HG03558 (cell line): ENCODE results near the gene CDKN2D.
"Not testable (repeated sequence)": the region's sequence is repeated elsewhere in the genome, so short reads cannot be mapped to it uniquely, and the experiment has no call there.

ENCODE experiments used
- ATAC-seq: cut with Tn5 transposase; IDR thresholded peaks from one replicate; pipeline ENCODE4 v1.9.1; 2021; ENCODE audit warnings: moderate number of reproducible peaks; ENCODE audit not compliant: unreplicated experiment; ENCODE audit errors: extremely low read depth

CDKN2D gene

DNA sequence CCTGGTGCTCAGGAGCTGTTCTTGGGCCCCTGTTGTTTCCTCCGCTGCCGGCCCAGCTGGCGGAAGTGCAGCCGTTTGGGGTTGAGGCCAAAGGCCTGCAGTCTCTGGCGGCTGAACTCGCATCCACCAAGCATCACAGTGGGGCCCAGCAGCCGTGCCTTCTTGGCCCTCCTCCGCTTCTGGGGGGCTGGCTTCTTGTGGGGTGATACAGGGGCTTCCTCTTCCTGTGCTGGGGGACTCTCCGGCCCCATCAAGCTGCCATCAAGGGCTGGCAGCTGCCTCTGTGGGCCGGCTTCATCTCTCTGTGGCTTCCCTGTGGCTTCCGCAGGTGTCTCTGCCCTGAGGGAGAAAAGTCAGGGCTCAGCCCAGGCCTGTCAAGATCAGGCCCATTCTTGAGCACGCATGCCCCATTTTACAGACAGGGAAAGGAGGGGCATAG lies 14.8 kb downstream of the CDKN2D start:
- ATAC-seq, result no peak

DNA sequence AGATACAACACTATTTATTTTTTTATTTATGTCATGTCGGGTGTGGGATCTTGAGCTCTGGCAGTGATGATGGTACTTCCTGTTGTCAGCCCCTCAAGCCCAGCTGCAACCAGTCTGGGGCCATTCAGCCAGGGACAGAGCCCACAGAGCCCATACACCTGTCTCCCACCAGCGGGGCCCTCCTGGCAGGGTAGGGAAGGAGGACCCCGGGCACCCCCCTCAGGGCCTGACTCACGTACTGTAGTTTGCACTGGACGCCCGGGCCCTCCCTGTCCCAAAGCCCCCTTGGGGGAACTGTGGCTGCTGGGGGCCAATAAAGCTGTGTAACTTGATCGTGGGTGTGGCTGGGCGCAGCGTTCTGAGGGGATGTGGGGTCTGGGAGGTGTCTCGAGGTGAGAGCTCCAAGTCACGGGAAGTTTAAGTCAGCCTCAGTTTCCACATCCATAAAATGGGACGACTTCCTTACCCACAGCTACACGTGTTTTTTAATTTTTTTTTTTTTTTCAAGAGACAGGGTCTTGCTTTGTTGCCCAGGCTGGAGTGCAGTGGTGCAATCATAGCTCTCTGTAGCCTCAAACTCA lies 15.6 kb downstream of the CDKN2D start:
- ATAC-seq, result no peak

DNA sequence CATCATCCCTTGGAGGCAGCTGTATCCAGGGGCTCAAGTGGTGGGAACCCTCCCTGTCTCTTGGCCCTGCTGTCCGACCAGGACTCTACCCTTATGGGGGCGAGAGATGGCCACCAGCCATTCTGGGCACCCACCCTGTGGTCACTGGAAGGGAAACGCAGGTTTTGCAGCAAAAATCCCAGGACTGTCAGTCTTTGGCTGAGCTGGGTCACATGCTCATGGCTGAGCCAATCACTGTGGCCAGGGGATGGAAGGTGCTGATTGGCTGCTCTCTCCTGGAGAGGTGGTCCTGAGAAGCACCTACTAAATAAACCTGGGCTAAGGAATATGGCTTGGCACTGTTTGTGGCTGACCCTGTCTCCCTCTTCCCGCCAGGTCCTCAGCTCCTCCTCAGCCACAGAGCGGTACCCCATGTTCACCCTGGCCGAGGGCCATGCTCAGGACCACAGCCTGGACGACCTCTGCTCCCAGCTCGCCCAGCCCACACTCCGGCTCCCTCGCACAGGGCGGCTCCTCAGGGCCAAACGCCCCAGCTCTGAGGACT lies 16.2 kb downstream of the CDKN2D start:
- ATAC-seq, result no peak

DNA sequence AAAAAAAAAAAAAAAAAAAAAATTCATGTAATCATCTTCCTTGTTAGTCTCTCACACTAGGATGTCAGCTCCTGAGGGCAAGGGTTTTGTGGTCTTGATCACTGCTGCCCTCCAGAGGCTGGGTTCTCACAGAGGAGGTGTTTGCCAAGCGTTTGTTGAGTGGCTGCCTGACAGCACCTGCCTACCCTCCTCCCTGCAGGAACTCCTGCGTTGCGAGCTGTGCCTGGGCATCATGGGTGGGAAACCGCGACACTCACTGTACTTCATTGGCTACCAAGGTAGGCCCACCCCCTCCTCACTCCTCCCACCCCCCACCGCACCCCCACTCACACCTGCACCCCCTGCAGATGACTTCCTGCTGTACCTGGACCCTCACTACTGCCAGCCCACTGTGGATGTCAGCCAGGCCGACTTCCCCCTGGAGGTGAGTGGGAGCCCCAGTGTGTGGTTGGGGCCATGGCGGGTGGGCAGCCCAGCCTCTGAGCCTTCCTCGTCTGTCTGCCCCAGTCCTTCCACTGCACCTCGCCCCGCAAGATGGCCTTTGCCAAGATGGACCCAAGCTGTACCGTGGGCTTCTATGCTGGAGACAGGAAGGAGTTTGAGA lies 17.0 kb downstream of the CDKN2D start:
- ATAC-seq, result no peak

DNA sequence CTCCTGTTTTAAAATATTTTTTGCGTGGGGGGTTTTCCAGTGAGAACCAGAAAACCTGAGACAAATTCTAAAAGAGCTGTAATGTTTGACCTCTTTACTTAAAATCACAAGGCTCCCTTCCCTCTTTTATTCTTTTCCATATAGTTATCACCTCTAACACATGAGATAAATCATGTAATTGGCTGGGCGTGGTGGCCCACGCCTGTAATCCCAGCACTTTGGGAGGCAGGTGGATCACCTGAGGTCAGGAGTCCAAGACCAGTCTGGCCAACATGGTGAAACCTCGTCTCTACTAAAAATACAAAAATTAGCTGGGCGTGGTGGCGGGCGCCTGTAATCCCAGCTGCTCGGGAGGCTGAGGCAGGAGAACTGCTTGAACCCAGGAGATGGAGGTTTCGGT lies 17.8 kb downstream of the CDKN2D start:
- not testable (repeated sequence) for ATAC-seq

DNA sequence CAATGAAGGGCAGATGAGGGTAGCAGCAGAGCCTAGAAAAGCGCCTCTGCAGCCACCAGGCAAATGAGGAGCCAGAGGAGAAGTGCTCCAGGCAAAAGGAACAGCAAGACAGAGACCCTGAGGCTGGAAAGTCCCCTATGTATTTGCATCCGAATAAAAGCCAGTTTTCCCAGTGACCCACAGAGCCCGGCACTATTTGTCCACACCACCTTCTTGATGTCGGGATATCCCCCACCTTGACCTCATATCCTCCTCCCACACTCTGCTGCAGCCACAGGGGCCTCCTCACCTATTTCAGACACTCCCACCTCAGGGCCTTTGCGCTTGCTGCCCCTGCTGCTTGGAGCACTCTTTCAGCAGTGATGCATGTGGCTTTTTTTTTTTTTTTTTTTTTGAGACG lies 18.4 kb downstream of the CDKN2D start:
- no peak for ATAC-seq

DNA sequence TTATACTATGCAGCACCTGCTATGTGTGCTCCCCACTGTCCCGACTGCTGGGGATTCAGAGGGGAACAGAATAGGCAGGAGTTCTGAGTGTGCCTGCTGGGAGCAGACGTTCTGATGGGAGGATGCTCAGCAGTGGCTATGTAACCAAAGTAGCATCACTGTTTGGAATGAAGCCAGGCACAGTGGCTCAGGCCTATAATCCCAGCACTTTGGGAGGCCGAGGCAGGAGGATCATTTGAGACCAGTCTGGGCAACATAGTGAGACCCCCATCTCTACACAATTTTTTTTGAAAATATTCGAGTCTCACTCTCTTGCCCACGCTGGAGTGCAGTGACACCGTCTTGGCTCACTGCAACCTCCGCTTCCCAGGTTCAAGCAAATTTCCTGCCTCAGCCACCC lies 19.0 kb downstream of the CDKN2D start:
- no peak for ATAC-seq

DNA sequence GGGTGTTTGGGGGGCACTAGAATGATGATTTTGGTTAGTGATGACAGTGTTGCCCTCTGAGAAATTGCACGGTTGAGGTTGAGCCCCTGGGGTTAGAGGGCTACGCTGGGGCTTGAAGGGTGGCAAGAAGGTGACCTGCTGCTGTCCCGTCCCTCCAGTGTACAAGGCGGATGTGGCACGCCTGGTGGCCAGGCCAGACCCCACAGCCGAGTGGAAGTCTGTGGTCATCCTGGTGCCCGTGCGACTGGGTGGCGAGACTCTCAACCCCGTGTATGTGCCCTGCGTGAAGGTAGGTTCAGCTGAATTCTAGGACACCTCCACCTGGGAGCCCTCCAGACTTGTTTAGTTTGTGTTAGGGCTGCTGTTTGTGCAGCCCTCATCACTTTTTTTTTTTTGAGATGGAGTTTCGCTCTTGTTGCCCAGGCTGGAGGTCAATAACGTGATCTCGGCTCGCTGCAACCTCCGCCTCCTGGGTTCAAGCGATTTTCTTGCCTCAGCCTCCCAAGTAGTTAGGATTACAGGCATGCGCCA lies 20.0 kb downstream of the CDKN2D start:
- ATAC-seq, result no peak

DNA sequence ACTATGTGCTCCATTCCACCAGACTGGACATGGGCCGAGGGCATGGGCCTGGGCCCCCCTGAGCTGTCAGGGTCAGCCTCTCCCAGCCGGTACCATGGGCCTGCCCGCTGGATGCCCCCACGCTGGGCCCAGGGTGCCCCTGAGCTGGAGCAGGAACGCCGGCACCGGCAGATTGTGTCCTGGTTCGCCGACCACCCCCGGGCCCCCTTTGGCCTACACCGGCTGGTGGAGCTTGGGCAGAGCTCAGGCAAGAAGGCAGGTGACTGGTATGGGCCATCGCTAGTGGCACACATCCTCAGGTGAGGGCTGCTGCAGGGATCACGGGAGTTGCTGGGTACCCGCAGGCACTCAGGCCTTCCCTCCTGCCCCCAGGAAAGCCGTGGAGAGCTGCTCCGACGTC lies 22.0 kb downstream of the CDKN2D start:
- no peak for ATAC-seq

DNA sequence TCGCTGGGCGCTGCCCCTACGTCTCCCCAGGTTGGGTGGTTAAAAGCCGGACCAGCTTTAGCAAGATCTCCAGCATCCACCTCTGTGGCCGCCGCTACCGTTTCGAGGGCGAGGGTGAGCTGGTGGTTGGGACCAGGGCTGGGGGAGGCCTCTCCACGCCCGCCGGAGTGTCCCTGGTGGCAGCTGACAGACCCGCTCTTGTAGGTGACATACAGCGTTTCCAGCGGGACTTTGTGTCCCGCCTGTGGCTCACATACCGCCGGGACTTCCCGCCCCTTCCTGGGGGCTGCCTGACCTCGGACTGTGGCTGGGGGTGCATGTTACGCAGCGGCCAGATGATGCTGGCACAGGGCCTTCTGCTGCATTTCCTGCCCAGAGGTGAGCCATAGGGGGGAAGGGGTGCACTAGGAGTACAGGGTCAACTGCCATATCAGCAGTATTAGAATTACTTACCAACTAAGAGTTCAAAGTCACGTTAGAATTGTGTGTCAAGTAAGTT lies 24.0 kb downstream of the CDKN2D start:
- ATAC-seq, result no peak

DNA sequence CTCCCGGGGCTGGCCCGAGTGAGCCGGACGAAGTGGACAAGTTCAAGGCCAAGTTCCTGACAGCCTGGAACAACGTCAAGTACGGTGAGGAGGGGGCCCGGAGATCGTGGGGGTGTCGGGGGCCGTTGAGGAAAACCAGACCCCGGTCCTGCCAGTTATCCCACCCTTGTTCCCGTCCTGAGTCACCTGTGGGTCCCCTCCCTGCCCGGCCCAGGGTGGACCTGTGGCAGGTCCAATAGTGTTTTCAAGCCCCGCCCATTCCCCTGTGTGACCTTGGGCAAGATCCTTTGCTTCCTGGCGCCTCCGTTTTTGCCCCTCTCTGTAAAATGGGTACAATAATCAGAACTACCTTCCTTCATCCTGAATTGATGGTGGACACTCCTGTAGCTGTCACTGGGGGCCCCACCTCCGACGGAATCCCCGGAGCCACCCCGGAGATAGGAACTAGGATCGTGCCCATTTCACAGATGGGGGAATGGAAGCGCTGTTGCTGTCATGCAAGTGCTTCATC lies 24.5 kb downstream of the CDKN2D start:
- no peak for ATAC-seq

DNA sequence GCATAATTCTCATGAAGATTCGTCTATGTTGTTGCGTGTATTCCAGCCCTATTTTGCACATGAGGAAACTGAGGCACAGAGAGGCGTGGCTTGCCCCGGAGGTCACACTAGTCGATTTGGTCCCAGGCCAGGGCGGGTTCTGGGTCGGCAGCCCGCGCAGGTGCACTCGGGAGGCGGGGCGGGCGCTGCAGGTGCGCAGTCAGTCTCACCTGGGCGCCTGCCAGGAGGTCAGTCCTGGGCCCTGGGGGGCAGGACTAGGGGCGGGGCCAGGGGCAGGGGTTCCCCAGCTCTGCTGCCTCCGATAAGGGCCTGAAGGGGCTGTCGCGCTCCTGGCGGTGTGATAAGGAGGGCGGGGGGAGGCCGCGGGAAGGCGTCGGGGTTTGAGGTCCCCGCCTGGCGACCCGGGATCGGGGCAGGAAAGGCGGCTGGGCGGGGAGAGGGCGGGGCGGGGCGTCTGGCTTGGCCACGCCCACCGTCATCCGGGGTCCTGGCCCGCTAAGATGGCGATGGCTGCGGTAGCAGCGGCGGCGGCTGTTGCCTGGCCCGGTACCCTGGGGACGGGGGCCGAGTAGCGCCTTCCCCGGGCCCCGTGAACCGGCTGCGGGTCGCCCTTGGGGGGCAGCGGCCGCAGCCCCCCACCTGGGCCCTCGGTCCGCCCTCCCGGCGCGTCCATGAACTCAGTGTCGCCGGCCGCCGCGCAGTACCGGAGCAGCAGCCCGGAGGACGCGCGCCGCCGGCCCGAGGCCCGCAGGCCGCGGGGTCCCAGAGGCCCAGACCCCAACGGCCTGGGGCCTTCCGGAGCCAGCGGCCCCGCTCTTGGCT lies 25.1 kb downstream of the CDKN2D start, which contains the start of gene ATG4D:
TSS of gene ATG4D (plus strand) at position 485 of the 822 bp plus-strand sequence. CDS start at position 672, 187 bp downstream.
- ATAC-seq, result no peak

DNA sequence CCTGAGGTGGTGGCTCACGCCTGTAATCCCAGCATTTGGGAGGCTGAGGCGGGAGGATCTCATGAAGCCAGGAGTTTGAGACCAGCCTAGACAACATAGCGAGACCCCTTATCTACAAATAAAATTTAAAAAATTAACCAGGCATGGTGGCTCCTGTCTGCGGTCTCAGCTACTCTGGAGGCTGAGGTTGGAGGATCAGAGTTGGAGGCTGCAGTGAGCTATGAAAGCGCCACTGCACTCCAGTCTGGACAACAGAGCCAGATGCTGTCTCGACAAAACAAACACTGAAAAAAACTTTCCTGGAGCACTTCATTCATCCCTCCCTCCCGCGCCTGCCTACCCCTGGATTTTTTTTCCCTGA lies 25.7 kb downstream of the CDKN2D start:
- ATAC-seq, result no peak

DNA sequence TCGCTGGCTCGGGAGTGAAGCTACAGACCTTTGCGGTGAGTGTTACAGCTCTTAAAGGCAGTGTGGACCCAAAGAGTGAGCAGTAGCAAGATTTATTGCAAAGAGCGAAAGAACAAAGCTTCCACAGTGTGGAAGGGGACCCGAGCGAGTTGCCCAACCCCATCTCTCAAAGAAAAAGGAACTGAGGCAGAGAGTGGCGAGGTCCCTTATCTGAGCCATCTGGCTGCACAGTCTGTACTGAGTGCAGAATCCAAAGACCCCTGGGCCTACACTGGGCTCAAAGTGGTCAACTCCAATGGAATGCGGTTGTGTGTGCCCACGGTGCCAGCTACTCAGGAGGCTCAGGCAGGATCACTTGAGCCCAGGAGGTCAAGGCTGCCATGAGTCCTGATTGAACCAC lies 29.8 kb downstream of the CDKN2D start:
- ATAC-seq, result not testable (repeated sequence)

DNA sequence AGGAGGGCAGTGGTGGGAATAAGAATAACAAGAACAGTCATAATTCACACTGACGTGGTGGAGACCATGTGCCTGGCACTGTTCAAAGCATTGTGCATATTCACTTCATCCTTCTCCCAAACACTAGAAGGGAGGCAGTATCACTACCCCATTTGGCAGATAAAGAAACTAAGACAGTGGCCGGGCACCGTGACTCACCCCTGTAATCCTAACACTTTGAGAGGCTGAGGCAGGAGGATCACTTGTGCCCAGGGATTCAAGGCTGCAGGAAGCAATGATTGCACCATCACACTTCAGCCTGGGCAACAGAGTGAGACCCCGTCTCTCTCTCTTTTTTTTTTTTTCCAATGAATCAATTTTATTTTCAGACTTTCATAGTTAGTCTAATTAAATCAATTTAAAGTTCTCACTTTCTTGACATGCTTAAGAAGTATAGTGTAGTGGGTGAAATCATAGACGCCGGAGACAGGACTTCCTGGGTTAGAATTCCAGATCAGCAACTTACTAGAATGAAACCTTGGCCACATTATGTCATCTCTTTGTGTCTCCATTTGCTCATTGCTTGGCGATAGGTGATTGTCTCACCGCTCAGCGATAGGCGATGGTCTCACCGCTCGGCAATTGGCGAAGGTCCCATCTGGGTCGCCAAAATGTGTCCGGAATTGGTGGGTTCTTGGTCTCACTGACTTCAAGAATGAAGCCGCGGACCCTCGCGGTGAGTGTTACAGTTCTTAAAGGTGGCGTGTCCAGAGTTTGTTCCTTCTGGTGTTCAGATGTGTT lies 30.4 kb downstream of the CDKN2D start:
- no peak for ATAC-seq

DNA sequence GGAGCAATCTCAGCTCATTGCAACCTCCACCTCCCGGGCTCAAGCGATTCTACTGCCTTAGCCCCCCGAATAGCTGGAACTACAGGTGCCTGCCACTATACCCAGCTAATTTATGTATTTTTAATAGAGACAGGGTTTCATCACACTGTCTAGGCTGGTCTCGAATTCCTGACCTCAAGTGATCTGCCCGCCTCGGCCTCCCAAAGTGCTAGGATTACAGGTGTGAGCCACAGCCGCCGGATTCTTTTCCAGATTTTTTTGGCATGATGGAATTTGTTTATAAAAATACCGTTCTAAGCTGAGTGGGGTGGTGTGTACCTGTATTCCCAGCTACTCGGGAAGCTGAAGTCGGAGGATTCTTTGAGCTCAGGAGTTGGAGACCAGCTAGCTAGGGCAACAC lies 31.1 kb downstream of the CDKN2D start:
- ATAC-seq, result no peak

DNA sequence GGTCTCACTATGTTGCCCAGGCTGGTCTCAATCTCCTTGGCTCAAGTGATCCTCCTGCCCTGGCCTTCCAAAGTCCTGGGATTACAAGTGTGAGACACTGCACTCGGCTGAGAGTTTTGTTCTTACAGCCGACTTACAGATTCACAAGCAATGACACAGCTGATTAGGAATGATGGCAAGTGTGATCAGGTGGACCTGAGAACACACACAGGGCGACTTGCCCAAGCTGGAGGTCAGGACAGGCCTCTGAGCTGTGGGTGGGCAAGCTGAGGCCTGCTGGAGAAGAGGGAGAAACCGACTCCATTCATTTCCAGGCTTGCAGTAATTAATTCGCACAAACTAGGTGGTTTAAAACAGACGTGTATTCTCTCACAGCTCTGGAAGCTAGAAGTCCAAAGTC lies 33.2 kb downstream of the CDKN2D start:
- no peak for ATAC-seq

DNA sequence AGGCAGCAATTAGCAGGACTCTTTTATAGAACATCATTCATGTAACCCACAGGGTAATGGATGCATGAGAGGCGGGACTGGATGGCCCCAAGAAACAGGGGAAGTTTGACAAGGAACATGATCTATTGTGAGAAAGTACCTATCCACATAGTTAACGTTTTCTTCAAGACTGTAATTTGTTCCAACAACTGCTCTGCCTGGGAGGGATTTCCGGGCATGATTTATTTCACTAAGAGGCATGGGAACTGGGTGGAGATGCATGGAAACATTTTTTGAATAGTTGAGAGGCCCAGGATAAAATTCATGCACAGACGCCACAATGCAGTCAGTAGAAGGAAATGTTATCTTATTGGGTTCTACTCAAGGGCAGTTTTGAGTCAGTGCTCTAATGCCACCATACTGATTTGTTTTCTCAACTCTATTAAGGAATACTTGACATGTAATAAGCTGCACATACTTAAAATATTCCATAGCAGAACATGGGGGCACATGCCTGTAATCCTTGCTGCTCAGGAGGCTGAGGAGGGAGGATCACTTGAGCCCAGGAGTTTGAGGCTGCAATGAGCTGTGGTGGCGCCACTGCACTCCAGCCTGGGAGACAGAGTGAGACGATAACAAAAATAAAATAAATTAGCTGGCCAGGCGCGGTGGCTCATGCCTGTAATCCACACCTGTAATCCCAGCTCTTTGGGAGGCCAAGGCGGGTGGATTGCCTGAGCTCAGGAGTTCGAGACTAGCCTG lies 35.0 kb downstream of the CDKN2D start:
- ATAC-seq, result no peak

DNA sequence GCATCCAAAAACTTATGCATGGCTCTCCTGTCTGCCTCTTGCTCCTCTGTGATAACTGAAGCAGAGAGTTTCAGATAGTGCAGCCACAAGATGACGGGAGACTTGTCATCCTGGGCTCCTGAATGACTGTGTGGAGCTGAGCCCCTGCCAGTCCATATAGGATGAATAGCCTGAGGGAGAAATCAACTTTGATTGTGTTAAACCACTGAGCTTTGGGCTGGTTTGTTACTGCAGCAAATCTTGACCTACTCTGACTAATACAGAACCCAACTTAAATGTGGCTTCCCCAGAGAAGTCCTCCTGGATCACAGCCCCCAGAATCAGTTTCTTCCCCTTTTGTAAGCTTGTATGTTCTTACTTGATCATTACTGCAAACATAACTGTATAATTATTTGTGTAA lies 36.3 kb downstream of the CDKN2D start:
- ATAC-seq, result no peak
